Stomach smooth muscle (tissue), 2 donors: ENCODE results near the gene ELMO3.

ENCODE experiments used
- H3K27ac ChIP-seq: one replicate; pipeline ENCODE4 v1.7.0; 2013; ENCODE audit warnings: mild to moderate bottlenecking, low read length, inconsistent platforms
- H3K27me3 ChIP-seq, 2 donors: one replicate each; pipeline ENCODE4 v1.7.0; 2013; ENCODE audit warnings: low read length in 2 of 2; ENCODE audit not compliant: insufficient read depth in 2 of 2, control insufficient read depth in 1 of 2
- H3K36me3 ChIP-seq, 2 donors: one replicate each; pipeline ENCODE4 v1.7.0; 2013; ENCODE audit warnings: low read length in 2 of 2; ENCODE audit not compliant: control insufficient read depth in 2 of 2, insufficient read depth in 2 of 2
- H3K4me1 ChIP-seq: one replicate; pipeline ENCODE4 v1.7.0; 2013; ENCODE audit warnings: low read length; ENCODE audit not compliant: control insufficient read depth, insufficient read depth
- H3K4me3 ChIP-seq, 2 donors: one replicate each; pipeline ENCODE4 v1.7.0; 2013; ENCODE audit warnings: low read length in 2 of 2
- H3K9ac ChIP-seq, 2 donors: one replicate each; pipeline ENCODE4 v1.7.0; 2013; ENCODE audit warnings: low read length in 2 of 2, mild to moderate bottlenecking in 1 of 2
- H3K9me3 ChIP-seq, 2 donors: one replicate each; pipeline ENCODE4 v1.7.0; 2013; ENCODE audit warnings: low read length in 2 of 2; ENCODE audit not compliant: control insufficient read depth in 2 of 2
- donor health status: healthy.
- donor health status: Pancreatic carcinoma.

ELMO3 gene

GRCh38 chr16:67208154-67208896 is 9.4 kb downstream of the ELMO3 start:
- no peaks in the 10 kb centered on the region for H3K27me3 ChIP-seq
- H3K4me3 ChIP-seq = no peak overlapping the region
- H3K27ac ChIP-seq = no peak overlapping the region
- H3K9me3 ChIP-seq = no peaks in the 10 kb centered on the region
- H3K4me1 ChIP-seq = no peaks in the 10 kb centered on the region
- H3K9ac ChIP-seq = no peak overlapping the region
- H3K36me3 ChIP-seq = peaks cover 0 to 6% of the 10 kb centered on the region in 2 donors

DNA sequence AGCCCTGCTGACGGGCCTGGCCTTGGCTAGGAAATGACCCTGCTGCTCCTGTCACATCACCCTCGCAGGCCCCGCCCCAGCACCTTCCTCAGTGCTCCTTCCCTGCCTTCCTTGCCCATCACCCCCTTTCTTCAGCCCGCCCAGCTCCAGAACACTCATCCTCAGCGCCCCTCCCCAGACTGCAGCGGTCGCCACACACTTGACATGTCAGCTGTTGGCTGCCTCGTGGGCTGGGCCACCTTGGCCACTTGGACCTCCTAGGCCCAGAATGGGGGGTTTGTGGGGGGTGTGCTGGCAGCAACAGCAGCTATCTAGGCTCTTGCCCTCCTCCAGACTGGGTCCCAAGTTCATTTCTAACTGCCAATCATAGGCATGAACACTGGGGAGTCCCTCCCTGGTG is 10.6 kb downstream of the ELMO3 start:
- no peak overlapping the region for H3K9ac ChIP-seq
- H3K4me3 ChIP-seq = no peak overlapping the region
- peaks cover 0 to 6% of the 10 kb centered on the region in 2 donors for H3K36me3 ChIP-seq
- H3K27ac ChIP-seq = no peak overlapping the region
- H3K27me3 ChIP-seq = no peaks in the 10 kb centered on the region
- H3K9me3 ChIP-seq = no peaks in the 10 kb centered on the region
- H3K4me1 ChIP-seq = no peaks in the 10 kb centered on the region

- Histone ChIP-seq H3K27ac (no peak overlapping the region), H3K27me3 (no peaks in the 10 kb centered on the region), H3K4me1 (no peaks in the 10 kb centered on the region), H3K9ac (no peak overlapping the region), H3K9me3 (no peaks in the 10 kb centered on the region), H3K36me3 (peaks cover 0 to 7% of the 10 kb centered on the region in 2 donors), H3K4me3 (no peak overlapping the region)
These were observed 11.4 kb downstream of the ELMO3 start for GRCh38 chr16:67210069-67210937.

- Histone ChIP-seq H3K4me3 (no peak overlapping the region), H3K9ac (no peak overlapping the region), H3K9me3 (no peaks in the 10 kb centered on the region), H3K27me3 (no peaks in the 10 kb centered on the region), H3K27ac (no peak overlapping the region), H3K36me3 (peaks cover 0 to 4% of the 10 kb centered on the region in 2 donors), H3K4me1 (peaks cover 2% of the 10 kb centered on the region)
These were observed 12.7 kb downstream of the ELMO3 start for GRCh38 chr16:67211674-67212073.

DNA sequence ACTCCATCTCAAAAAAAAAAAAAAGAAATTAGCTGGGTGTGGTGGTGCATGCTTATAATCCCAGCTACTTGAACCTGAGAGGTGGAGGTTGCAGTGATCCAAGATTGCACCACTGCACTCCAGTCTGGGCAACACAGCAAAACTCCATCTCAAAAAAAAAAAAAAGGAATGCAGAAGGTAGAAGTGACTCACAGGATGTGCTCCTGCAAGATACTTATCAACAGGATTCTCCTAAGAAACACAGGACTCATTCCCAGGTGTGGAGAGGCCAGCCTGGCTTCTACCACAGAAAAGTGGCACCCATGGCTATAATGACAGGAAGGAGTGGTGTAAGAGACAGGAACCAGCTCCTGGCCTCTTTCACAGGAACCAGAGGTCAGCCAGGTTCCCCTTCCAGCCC is 13.8 kb downstream of the ELMO3 start:
- Histone ChIP-seq H3K27me3 (no peaks in the 10 kb centered on the region), H3K9ac (no peak overlapping the region), H3K4me3 (no peak overlapping the region), H3K9me3 (no peaks in the 10 kb centered on the region), H3K36me3 (peaks cover 0 to 6% of the 10 kb centered on the region in 2 donors), H3K4me1 (peaks cover 2% of the 10 kb centered on the region), H3K27ac (no peak overlapping the region)

DNA sequence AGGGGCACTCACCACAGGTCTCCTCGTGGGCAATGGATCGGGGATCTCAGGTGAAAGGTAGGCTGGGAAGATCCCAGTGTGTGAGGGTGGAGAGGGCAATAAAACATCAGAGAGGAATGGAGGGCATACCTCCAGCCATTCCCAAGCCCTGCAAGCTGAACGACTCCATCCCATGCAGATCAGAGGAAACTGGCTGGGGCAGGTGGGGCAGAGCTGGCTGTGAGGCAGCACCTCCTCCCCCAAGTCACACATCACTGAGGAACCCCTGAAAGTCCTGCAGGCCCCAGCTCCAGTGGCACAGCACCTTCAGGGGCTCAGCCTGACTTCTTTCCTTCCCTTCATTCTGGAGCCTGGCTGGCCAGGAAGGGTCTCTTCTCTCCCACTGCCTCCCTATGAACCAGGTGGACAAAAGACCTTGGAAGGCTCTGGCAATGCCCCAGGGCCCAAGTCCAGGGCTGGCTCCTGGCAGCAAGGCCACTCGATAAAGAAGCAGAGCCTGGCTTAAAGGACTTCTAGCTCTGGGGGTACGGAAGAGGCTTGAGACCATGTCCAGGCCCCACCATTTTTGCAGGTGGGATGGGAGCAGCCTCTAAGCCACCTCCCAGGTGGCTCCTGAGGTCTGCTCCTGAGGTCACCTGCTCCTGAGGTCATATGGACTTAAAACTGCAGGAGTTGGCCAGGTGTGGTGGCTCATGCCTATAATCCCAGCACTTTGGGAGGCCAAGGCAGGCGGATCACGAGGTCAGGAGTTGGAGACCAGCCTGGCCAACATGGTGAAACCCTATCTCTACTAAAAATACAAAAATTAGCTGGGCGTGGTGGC is 14.5 kb downstream of the ELMO3 start:
- Histone ChIP-seq H3K4me3 (no peak overlapping the region), H3K27me3 (no peaks in the 10 kb centered on the region), H3K4me1 (peaks cover 2% of the 10 kb centered on the region), H3K9me3 (no peaks in the 10 kb centered on the region), H3K27ac (no peak overlapping the region), H3K36me3 (peaks cover 0 to 6% of the 10 kb centered on the region in 2 donors), H3K9ac (no peak overlapping the region)

GRCh38 chr16:67215706-67216105 is 16.8 kb downstream of the ELMO3 start:
- peaks cover 2% of the 10 kb centered on the region for H3K4me1 ChIP-seq
- no peaks in the 10 kb centered on the region for H3K27me3 ChIP-seq
- no peaks in the 10 kb centered on the region for H3K9me3 ChIP-seq
- no peak overlapping the region for H3K9ac ChIP-seq
- peaks cover 0 to 6% of the 10 kb centered on the region in 2 donors for H3K36me3 ChIP-seq
- no peak overlapping the region for H3K27ac ChIP-seq
- H3K4me3 ChIP-seq = no peak overlapping the region

GRCh38 chr16:67216612-67217490 is 17.9 kb downstream of the ELMO3 start:
- Histone ChIP-seq H3K9ac (no peak overlapping the region), H3K36me3 (peaks cover 0 to 4% of the 10 kb centered on the region in 2 donors), H3K27me3 (no peaks in the 10 kb centered on the region), H3K4me1 (peaks cover 2% of the 10 kb centered on the region), H3K27ac (no peak overlapping the region), H3K9me3 (no peaks in the 10 kb centered on the region), H3K4me3 (no peak overlapping the region)

GRCh38 chr16:67223992-67224391 is 25.1 kb downstream of the ELMO3 start:
- H3K4me3 ChIP-seq = no peak overlapping the region
- peaks cover 22% of the 10 kb centered on the region for H3K4me1 ChIP-seq
- no peaks in the 10 kb centered on the region for H3K27me3 ChIP-seq
- no peaks in the 10 kb centered on the region for H3K9me3 ChIP-seq
- peaks cover 8 to 9% of the 10 kb centered on the region in 2 donors for H3K36me3 ChIP-seq
- H3K27ac ChIP-seq = no peak overlapping the region
- H3K9ac ChIP-seq = no peak overlapping the region
